GM19240 (cell line): Measurements from ENCODE around the gene GALNTL6.
"Not testable (repeated sequence)": the region's sequence is repeated elsewhere in the genome, so short reads cannot be mapped to it uniquely, and the experiment has no call there.

Experiments used
- DNase-seq: peaks from one replicate; pipeline ENCODE4 v3.0.0; 2011; ENCODE audit warnings: low spot score; ENCODE audit not compliant: insufficient read length

The GALNTL6 gene

GRCh38 chr4:172726001-172726423, 912.8 kb downstream of the GALNTL6 start:
- DNase-seq, result no peak

GRCh38 chr4:172727631-172728030, 914.4 kb downstream of the GALNTL6 start:
- DNase-seq, result no peak

GRCh38 chr4:172733645-172734044, 920.4 kb downstream of the GALNTL6 start:
- DNase-seq, result not testable (repeated sequence)

- no peak for DNase-seq
Observed at GRCh38 chr4:172734555-172734954, 921.4 kb downstream of the GALNTL6 start.

GRCh38 chr4:172736046-172736445, 922.8 kb downstream of the GALNTL6 start:
- DNase-seq, result no peak

GRCh38 chr4:172740434-172740833, 927.2 kb downstream of the GALNTL6 start:
- no peak for DNase-seq

- DNase-seq, result no peak
Observed at GRCh38 chr4:172750910-172751309, 937.7 kb downstream of the GALNTL6 start.

GRCh38 chr4:172751550-172751949, 938.3 kb downstream of the GALNTL6 start:
- no peak for DNase-seq

GRCh38 chr4:172758586-172759340, 945.6 kb downstream of the GALNTL6 start:
- DNase-seq, result no peak

- no peak for DNase-seq
Observed at GRCh38 chr4:172760512-172760911, 947.3 kb downstream of the GALNTL6 start.

GRCh38 chr4:172762895-172763294, 949.7 kb downstream of the GALNTL6 start:
- no peak for DNase-seq

- no peak for DNase-seq
Observed at GRCh38 chr4:172770787-172771186, 957.6 kb downstream of the GALNTL6 start.

GRCh38 chr4:172772781-172773180, 959.6 kb downstream of the GALNTL6 start:
- DNase-seq, result no peak

- no peak for DNase-seq
Observed at GRCh38 chr4:172776203-172776861, 963.1 kb downstream of the GALNTL6 start.

GRCh38 chr4:172777729-172778431, 964.7 kb downstream of the GALNTL6 start:
- DNase-seq, result no peak

GRCh38 chr4:172778583-172778982, 965.4 kb downstream of the GALNTL6 start:
- no peak for DNase-seq

- DNase-seq, result no peak
Observed at GRCh38 chr4:172780566-172781081, 967.4 kb downstream of the GALNTL6 start.

GRCh38 chr4:172785613-172786012, 972.4 kb downstream of the GALNTL6 start:
- DNase-seq, result no peak

GRCh38 chr4:172786039-172786792, 973.0 kb downstream of the GALNTL6 start:
- DNase-seq, result no peak

- DNase-seq, result no peak
Observed at GRCh38 chr4:172787111-172787510, 973.9 kb downstream of the GALNTL6 start.

GRCh38 chr4:172791841-172792240, 978.6 kb downstream of the GALNTL6 start:
- DNase-seq, result no peak
